SU-DHL-6 (cell line): ENCODE data around the gene NCOA3.
"Not testable (repeated sequence)": the region's sequence is repeated elsewhere in the genome, so short reads cannot be mapped to it uniquely, and the experiment has no call there.

Experiments
- H2AFZ ChIP-seq: fragments of 200-600 bp; sonication (generic); 2 replicates; pipeline ENCODE4 v1.6.1; 2014; ENCODE audit warnings: low read depth, mild to moderate bottlenecking, moderate library complexity, mixed read lengths, antibody characterized with exemption, low read length; ENCODE audit not compliant: severe bottlenecking
- H3F3A ChIP-seq: fragments of 200-600 bp; shearing (Covaris generic); 2 replicates; pipeline ENCODE4 v1.6.0; 2016; ENCODE audit warnings: antibody characterized with exemption, mild to moderate bottlenecking; ENCODE audit not compliant: insufficient read depth
- H3K27ac ChIP-seq: fragments of 200-600 bp; sonication (generic); 2 replicates; pipeline ENCODE4 v1.5.1; 2016; ENCODE audit warnings: low read depth, mild to moderate bottlenecking, low read length, moderate library complexity, mixed read lengths
- H3K27me3 ChIP-seq: fragments of 200-600 bp; sonication (generic), shearing (Covaris generic); 2 replicates; pipeline ENCODE4 v1.6.0; 2014; ENCODE audit warnings: mild to moderate bottlenecking, low read length
- H3K36me3 ChIP-seq: fragments of 200-600 bp; sonication (generic); 2 replicates; pipeline ENCODE4 v1.6.1; 2014; ENCODE audit warnings: mild to moderate bottlenecking, low read length, mixed read lengths
- H3K4me2 ChIP-seq: fragments of 300-600, 200-600 bp; shearing (Covaris generic), sonication (generic); 2 replicates; pipeline ENCODE4 v1.6.0; 2014; ENCODE audit warnings: low read length, low read depth, mild to moderate bottlenecking; ENCODE audit not compliant: poor library complexity, severe bottlenecking
- H3K4me3 ChIP-seq: fragments of 200-600 bp; sonication (generic); 2 replicates; pipeline ENCODE4 v1.5.1; 2014; ENCODE audit warnings: antibody characterized with exemption, low read length, mild to moderate bottlenecking, mixed read lengths; ENCODE audit not compliant: insufficient read depth, poor library complexity, severe bottlenecking
- H3K79me2 ChIP-seq: fragments of 200-600 bp; sonication (generic); 2 replicates; pipeline ENCODE4 v1.6.1; 2014; ENCODE audit warnings: mild to moderate bottlenecking, low read length, moderate library complexity; ENCODE audit not compliant: insufficient read depth
- H3K9ac ChIP-seq: fragments of 200-600 bp; sonication (generic); 2 replicates; pipeline ENCODE4 v1.7.0; 2014; ENCODE audit warnings: mild to moderate bottlenecking, low read length
- H3K9me2 ChIP-seq: fragments of 200-600 bp; sonication (generic); replicated peaks from 2 replicates; pipeline ENCODE4 v1.6.1; 2014; ENCODE audit warnings: low read length; ENCODE audit not compliant: insufficient read depth
- H3K9me3 ChIP-seq: fragments of 200-600 bp; sonication (generic); 2 replicates; pipeline ENCODE4 v1.6.1; 2014; ENCODE audit warnings: low read length, mixed read lengths; ENCODE audit not compliant: insufficient read depth
- H4K20me1 ChIP-seq: fragments of 200-600 bp; sonication (generic); 2 replicates; pipeline ENCODE4 v1.6.1; 2014; ENCODE audit warnings: low read depth, mild to moderate bottlenecking, antibody characterized with exemption, low read length, moderate library complexity, mixed read lengths
- EZH2phosphoT487 ChIP-seq: fragments of 200-600 bp; sonication (generic), shearing (Covaris generic); conservative IDR thresholded peaks from 2 replicates; pipeline ENCODE4 v1.6.1; 2018; ENCODE audit warnings: mild to moderate bottlenecking, antibody characterized with exemption, low read length, moderate library complexity, mixed read lengths
- TF ChIP-seq, protein P1 (sequence below): fragments of 200-600 bp; sonication (generic); IDR thresholded peaks from one replicate; pipeline ENCODE4 v1.5.1; 2017; ENCODE audit warnings: antibody characterized with exemption, mild to moderate bottlenecking, low read length, moderate library complexity; ENCODE audit not compliant: insufficient read depth, poor library complexity, severe bottlenecking

The NCOA3 gene

GRCh38 chr20:47578543-47578942 is 76.9 kb downstream of the NCOA3 start:
- Histone ChIP-seq H3K27me3 (no peaks in the 10 kb centered on the region), H3K79me2 (peaks cover 100% of the 10 kb centered on the region), H3K4me2 (no peak overlapping the region), H3K36me3 (peaks cover 45% of the 10 kb centered on the region), H3K9me2 (no peaks in the 10 kb centered on the region), H2AFZ (no peak overlapping the region), H3K9me3 (no peaks in the 10 kb centered on the region), H4K20me1 (peaks cover 85% of the 10 kb centered on the region), H3K9ac (no peak overlapping the region), H3F3A (peaks cover 79% of the 10 kb centered on the region), H3K27ac (no peak overlapping the region), H3K4me3 (no peak overlapping the region)
- no peak for TF ChIP-seq EZH2phosphoT487
- TF ChIP-seq, protein P1, sequence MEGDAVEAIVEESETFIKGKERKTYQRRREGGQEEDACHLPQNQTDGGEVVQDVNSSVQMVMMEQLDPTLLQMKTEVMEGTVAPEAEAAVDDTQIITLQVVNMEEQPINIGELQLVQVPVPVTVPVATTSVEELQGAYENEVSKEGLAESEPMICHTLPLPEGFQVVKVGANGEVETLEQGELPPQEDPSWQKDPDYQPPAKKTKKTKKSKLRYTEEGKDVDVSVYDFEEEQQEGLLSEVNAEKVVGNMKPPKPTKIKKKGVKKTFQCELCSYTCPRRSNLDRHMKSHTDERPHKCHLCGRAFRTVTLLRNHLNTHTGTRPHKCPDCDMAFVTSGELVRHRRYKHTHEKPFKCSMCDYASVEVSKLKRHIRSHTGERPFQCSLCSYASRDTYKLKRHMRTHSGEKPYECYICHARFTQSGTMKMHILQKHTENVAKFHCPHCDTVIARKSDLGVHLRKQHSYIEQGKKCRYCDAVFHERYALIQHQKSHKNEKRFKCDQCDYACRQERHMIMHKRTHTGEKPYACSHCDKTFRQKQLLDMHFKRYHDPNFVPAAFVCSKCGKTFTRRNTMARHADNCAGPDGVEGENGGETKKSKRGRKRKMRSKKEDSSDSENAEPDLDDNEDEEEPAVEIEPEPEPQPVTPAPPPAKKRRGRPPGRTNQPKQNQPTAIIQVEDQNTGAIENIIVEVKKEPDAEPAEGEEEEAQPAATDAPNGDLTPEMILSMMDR = no peak

GRCh38 chr20:47580686-47581085 is 79.0 kb downstream of the NCOA3 start:
- not testable (repeated sequence) for H3K27ac ChIP-seq, H3K9me2 ChIP-seq, H3K27me3 ChIP-seq, H3K4me2 ChIP-seq, H3K9ac ChIP-seq, H3K9me3 ChIP-seq, H3K4me3 ChIP-seq, H2AFZ ChIP-seq
- peaks cover 100% of the 10 kb centered on the region for H3K79me2 ChIP-seq
- peaks cover 79% of the 10 kb centered on the region for H3F3A ChIP-seq
- peaks cover 72% of the 10 kb centered on the region for H4K20me1 ChIP-seq
- peaks cover 39% of the 10 kb centered on the region for H3K36me3 ChIP-seq

GRCh38 chr20:47581090-47581489 is 79.4 kb downstream of the NCOA3 start:
- H4K20me1 ChIP-seq = peaks cover 70% of the 10 kb centered on the region
- H3K9me2 ChIP-seq = no peaks in the 10 kb centered on the region
- peaks cover 77% of the 10 kb centered on the region for H3F3A ChIP-seq
- TF ChIP-seq EZH2phosphoT487 = no peak
- TF ChIP-seq, protein P1 = no peak
- no peak overlapping the region for H3K27ac ChIP-seq
- no peaks in the 10 kb centered on the region for H3K9me3 ChIP-seq
- H3K4me3 ChIP-seq = no peak overlapping the region
- no peak overlapping the region for H2AFZ ChIP-seq
- no peaks in the 10 kb centered on the region for H3K27me3 ChIP-seq
- H3K79me2 ChIP-seq = peaks cover 100% of the 10 kb centered on the region
- H3K9ac ChIP-seq = no peak overlapping the region
- H3K36me3 ChIP-seq = peaks cover 36% of the 10 kb centered on the region
- no peak overlapping the region for H3K4me2 ChIP-seq

DNA sequence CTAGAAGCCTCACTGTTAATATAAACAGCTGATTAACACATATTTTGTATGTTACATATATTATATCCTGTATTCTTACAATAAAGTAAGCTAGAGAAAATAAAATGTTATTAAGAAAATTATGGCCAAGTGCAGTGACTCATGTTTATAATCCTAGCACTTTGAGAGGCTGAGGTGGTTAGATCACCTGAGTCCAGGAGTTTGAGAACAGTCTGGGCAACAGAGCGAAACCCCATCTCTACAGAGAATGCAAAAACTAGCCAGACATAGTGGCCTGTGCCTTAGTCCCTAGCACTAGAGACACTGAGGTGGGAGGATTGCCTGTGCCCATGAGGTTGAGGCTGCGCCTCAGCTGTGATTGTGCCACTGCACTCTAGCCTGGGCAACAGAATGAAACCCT is 81.9 kb downstream of the NCOA3 start:
- Histone ChIP-seq H3K9me2 (no peaks in the 10 kb centered on the region), H3F3A (peaks cover 80% of the 10 kb centered on the region), H3K79me2 (peaks cover 100% of the 10 kb centered on the region), H3K27ac (peak overlapping the region; percentile 12; the same call in 1 of the 2 replicates), H2AFZ (no peak overlapping the region), H3K9me3 (no peaks in the 10 kb centered on the region), H3K4me2 (no peak overlapping the region), H3K27me3 (no peaks in the 10 kb centered on the region), H3K36me3 (peaks cover 45% of the 10 kb centered on the region), H3K4me3 (no peak overlapping the region), H3K9ac (no peak overlapping the region), H4K20me1 (peaks cover 68% of the 10 kb centered on the region)
- no peak for TF ChIP-seq EZH2phosphoT487
- TF ChIP-seq, protein P1 = no peak
